Transverse colon (tissue), 4 donors: ENCODE results near the gene RBCK1.

Experiments
- CTCF ChIP-seq, 5 experiments: fragments of 200-600 bp in 3 of 5; fragments of 450-650 bp in 2 of 5; sonication (generic) in 3 of 5; IDR thresholded peaks; 1 replicate in 2 of 5; 2 replicates in 3 of 5; pipeline ENCODE4 v1.5.1; 2016 to 2017; ENCODE audit warnings: antibody characterized with exemption in 5 of 5, inconsistent platforms in 3 of 5, mild to moderate bottlenecking in 2 of 5, moderate library complexity in 1 of 5
- POLR2A ChIP-seq: fragments of 450-650 bp; IDR thresholded peaks from one replicate; pipeline ENCODE4 v1.6.1; 2016; ENCODE audit warnings: antibody characterized with exemption, mild to moderate bottlenecking, moderate library complexity
- POLR2AphosphoS5 ChIP-seq, 3 donors: sonication (generic); formaldehyde crosslinking; IDR thresholded peaks; one replicate each; pipeline ENCODE4 v1.6.1; 2016; ENCODE audit warnings: antibody characterized with exemption in 3 of 3

- TF ChIP-seq CTCF (IDR thresholded peaks at IDR 0.05), result no peak
- no peak for TF ChIP-seq POLR2A
- TF ChIP-seq POLR2AphosphoS5 (IDR thresholded peaks at IDR 0.05), result no peak
These were observed 41.9 kb upstream of the RBCK1 start for GRCh38 chr20:366041-366718.
